Measurements from ENCODE around the gene SRSF7. TPM values are rescaled to one million over a fixed set of nuclear protein-coding genes. Genes with fewer than 3 reads are reported as not detected.
"Not testable (repeated sequence)": the region's sequence is repeated elsewhere in the genome, so short reads cannot be mapped to it uniquely, and the experiment has no call there.

Gene SRSF7
- total RNA-seq, 6 experiments from 2014 or later: 120 to 153 (median 147) TPM

DNA sequence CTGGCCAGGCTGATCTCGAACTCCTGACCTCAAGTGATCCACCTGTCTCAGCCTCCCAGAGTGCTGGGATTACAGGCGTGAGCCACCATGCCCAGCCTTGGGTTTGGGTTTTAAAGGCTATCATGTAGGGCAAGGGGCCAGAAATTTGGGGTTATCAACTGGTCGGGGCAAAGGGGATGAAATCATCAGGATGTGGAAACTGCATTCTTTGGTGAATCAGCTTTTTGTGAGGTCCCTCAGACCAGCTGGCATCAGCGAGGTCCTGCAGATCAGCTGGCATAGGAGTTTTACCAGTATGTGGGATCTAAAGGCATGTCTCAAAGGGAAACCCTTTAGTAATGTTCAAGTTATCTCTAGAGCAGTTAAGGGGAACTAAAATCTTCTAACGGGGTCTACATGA, 20.5 kb upstream of the SRSF7 start:
- Mint-ChIP-seq H3K9me3 (no peaks in the 10 kb centered on the region), H3K27ac (peak overlapping the region; percentile 70), H3K4me1 (ENCODE audit: low read depth) (peaks cover 28% of the 10 kb centered on the region), H3K36me3 (ENCODE audit: low read depth) (no peaks in the 10 kb centered on the region), H3K4me3 (no peak overlapping the region; the same call in 1 of the 2 replicates), H3K27me3 (ENCODE audit: insufficient read depth) (no peaks in the 10 kb centered on the region; the same call in 1 of the 2 replicates)
- TF ChIP-seq, protein P1, sequence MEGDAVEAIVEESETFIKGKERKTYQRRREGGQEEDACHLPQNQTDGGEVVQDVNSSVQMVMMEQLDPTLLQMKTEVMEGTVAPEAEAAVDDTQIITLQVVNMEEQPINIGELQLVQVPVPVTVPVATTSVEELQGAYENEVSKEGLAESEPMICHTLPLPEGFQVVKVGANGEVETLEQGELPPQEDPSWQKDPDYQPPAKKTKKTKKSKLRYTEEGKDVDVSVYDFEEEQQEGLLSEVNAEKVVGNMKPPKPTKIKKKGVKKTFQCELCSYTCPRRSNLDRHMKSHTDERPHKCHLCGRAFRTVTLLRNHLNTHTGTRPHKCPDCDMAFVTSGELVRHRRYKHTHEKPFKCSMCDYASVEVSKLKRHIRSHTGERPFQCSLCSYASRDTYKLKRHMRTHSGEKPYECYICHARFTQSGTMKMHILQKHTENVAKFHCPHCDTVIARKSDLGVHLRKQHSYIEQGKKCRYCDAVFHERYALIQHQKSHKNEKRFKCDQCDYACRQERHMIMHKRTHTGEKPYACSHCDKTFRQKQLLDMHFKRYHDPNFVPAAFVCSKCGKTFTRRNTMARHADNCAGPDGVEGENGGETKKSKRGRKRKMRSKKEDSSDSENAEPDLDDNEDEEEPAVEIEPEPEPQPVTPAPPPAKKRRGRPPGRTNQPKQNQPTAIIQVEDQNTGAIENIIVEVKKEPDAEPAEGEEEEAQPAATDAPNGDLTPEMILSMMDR (IDR thresholded peaks at IDR 0.05): no peak
- DNase-seq: peak; percentile 53

DNA sequence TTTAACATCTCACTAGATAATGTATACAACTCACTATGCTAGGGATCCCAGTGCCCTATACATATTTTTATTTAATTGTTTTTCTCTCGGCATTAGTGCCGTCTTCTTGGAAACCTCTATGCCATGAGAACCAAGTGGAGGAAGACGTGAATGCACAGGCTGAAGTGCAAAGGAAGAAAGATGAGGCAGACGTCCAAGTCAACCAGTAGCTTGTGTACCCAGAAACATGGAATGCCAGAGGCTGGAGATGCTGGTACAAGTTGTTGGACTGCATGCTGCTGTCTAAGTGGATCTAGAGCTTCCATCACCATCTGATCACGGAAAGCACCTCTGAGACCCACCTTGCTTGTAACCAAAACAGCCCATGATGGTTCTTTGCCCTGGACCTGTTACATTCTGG, 14.4 kb upstream of the SRSF7 start:
- no peaks in the 10 kb centered on the region for H3K9me3 Mint-ChIP-seq
- TF ChIP-seq, protein P1 (IDR thresholded peaks at IDR 0.05): no peak
- H3K4me1 Mint-ChIP-seq (ENCODE audit: low read depth): peaks cover 30% of the 10 kb centered on the region
- DNase-seq: peak; percentile 16
- H3K4me3 Mint-ChIP-seq: peak overlapping the region; percentile 61
- H3K27ac Mint-ChIP-seq: peak overlapping the region; percentile 74
- H3K36me3 Mint-ChIP-seq (ENCODE audit: low read depth): no peaks in the 10 kb centered on the region
- H3K27me3 Mint-ChIP-seq (ENCODE audit: insufficient read depth): no peaks in the 10 kb centered on the region

GRCh38 chr2:38765149-38765548, 14.0 kb upstream of the SRSF7 start:
- peaks cover 30% of the 10 kb centered on the region for H3K4me1 Mint-ChIP-seq (ENCODE audit: low read depth)
- peak; percentile 72 for DNase-seq
- TF ChIP-seq, protein P1 (IDR thresholded peaks at IDR 0.05): no peak
- no peaks in the 10 kb centered on the region for H3K27me3 Mint-ChIP-seq (ENCODE audit: insufficient read depth)
- no peaks in the 10 kb centered on the region for H3K9me3 Mint-ChIP-seq
- no peaks in the 10 kb centered on the region for H3K36me3 Mint-ChIP-seq (ENCODE audit: low read depth)
- H3K27ac Mint-ChIP-seq: peak overlapping the region; percentile 74
- peak overlapping the region; percentile 61 for H3K4me3 Mint-ChIP-seq

DNA sequence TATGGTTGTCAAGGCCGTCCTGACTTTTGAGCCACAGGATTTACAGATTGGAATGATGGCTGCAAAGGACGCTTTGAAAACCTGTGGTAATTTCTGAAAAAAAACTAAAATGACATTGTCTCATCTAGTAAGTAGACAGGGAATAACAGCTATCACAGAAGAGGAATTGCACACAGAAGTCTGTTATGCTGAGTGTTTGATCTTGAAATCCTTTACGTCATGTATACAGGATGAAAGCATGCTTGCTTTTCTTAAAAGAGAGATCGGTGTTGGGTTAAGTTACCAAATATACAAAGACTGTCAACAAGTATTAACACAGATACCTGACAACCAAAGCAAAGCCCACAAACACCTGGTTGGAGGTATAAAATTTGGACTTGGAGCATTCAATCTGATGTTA, 12.6 kb upstream of the SRSF7 start:
- DNase-seq: no peak
- Mint-ChIP-seq H3K9me3 (no peaks in the 10 kb centered on the region), H3K27me3 (ENCODE audit: insufficient read depth) (no peaks in the 10 kb centered on the region), H3K4me3 (no peak overlapping the region), H3K36me3 (ENCODE audit: low read depth) (no peaks in the 10 kb centered on the region), H3K4me1 (ENCODE audit: low read depth) (peaks cover 30% of the 10 kb centered on the region), H3K27ac (no peak overlapping the region)
- TF ChIP-seq, protein P1 (IDR thresholded peaks at IDR 0.05): no peak

GRCh38 chr2:38763228-38763627, 12.1 kb upstream of the SRSF7 start:
- Mint-ChIP-seq H3K36me3 (ENCODE audit: low read depth) (no peaks in the 10 kb centered on the region), H3K27ac (no peak overlapping the region), H3K4me3 (no peak overlapping the region), H3K4me1 (ENCODE audit: low read depth) (peaks cover 30% of the 10 kb centered on the region), H3K9me3 (no peaks in the 10 kb centered on the region), H3K27me3 (ENCODE audit: insufficient read depth) (no peaks in the 10 kb centered on the region)
- no peak for DNase-seq
- TF ChIP-seq, protein P1 (IDR thresholded peaks at IDR 0.05): no peak

DNA sequence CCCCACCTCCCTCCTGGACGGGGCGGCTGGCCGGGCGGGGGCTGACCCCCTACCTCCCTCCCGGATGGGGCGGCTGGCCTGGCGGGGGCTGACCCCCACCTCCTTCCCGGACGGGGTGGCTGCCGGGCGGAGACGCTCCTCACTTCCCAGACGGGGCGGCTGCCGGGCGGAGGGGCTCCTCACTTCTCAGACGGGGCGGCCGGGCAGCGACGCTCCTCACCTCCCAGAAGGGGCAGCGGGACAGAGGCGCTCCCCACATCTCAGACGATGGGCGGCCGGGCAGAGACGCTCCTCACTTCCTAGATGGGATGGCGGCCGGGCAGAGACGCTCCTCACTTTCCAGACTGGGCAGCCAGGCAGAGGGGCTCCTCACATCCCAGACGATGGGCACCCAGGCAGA, 4.7 kb upstream of the SRSF7 start:
- not testable (repeated sequence) for H3K9me3 Mint-ChIP-seq; H3K36me3 Mint-ChIP-seq (ENCODE audit: low read depth); H3K27me3 Mint-ChIP-seq (ENCODE audit: insufficient read depth); H3K27ac Mint-ChIP-seq; DNase-seq; H3K4me3 Mint-ChIP-seq
- peaks cover 12% of the 10 kb centered on the region for H3K4me1 Mint-ChIP-seq (ENCODE audit: low read depth)

Data from HFFc6 (cell line).